Fibroblast of lung (primary cell): ENCODE results near the gene FRMD1. TPM values are rescaled to one million over a fixed set of nuclear protein-coding genes. Genes with fewer than 3 reads are reported as not detected.

ENCODE experiments used
- DNase-seq, 2 donors: peaks; one replicate each; pipeline versions ENCODE4 v3.0.0 to v3.0.0-alpha.2; 2010; ENCODE audit warnings: low read depth in 2 of 2
- H2AFZ ChIP-seq: 2 replicates; pipeline ENCODE4 v1.5.1; 2012; ENCODE audit warnings: low read length, control low read depth, inconsistent platforms
- H3K27ac ChIP-seq: 2 replicates; pipeline ENCODE4 v1.5.1; 2011; ENCODE audit warnings: low read length, control low read depth; ENCODE audit not compliant: insufficient read depth
- H3K27me3 ChIP-seq: 2 replicates; pipeline ENCODE4 v1.5.1; 2011; ENCODE audit warnings: mild to moderate bottlenecking, low read length; ENCODE audit not compliant: control insufficient read depth, insufficient read depth
- H3K36me3 ChIP-seq: 2 replicates; pipeline ENCODE4 v1.5.1; 2011; ENCODE audit warnings: low read length; ENCODE audit not compliant: control insufficient read depth, insufficient read depth
- H3K4me1 ChIP-seq: 2 replicates; pipeline ENCODE4 v1.5.1; 2011; ENCODE audit warnings: low read length; ENCODE audit not compliant: control insufficient read depth, insufficient read depth; ENCODE audit errors: extremely low read depth
- H3K4me2 ChIP-seq: 2 replicates; pipeline ENCODE4 v1.5.1; 2011; ENCODE audit warnings: low read length, control low read depth; ENCODE audit not compliant: insufficient read depth; ENCODE audit errors: extremely low read depth
- H3K4me3 ChIP-seq, 4 experiments: fragments of 200-600 bp in 1 of 4; sonication (generic) in 1 of 4; replicated peaks in 1 of 4; 2 replicates each; pipeline ENCODE4 v1.5.1; 2011 to 2016; ENCODE audit warnings: low read length in 4 of 4, low read depth in 3 of 4, mild to moderate bottlenecking in 3 of 4, control low read depth in 2 of 4, inconsistent platforms in 1 of 4, mixed read lengths in 1 of 4; ENCODE audit not compliant: insufficient read depth in 1 of 4; ENCODE audit errors: control extremely low read depth in 1 of 4
- H3K79me2 ChIP-seq: 2 replicates; pipeline ENCODE4 v1.5.1; 2012; ENCODE audit warnings: mild to moderate bottlenecking, low read length, inconsistent platforms; ENCODE audit not compliant: control insufficient read depth, insufficient read depth
- H3K9ac ChIP-seq: 2 replicates; pipeline ENCODE4 v1.5.1; 2011; ENCODE audit warnings: mild to moderate bottlenecking, low read length, control low read depth; ENCODE audit not compliant: insufficient read depth
- H3K9me3 ChIP-seq: 2 replicates; pipeline ENCODE4 v1.5.1; 2012; ENCODE audit warnings: low read depth, low read length; ENCODE audit not compliant: control insufficient read depth, insufficient read depth
- H4K20me1 ChIP-seq: 2 replicates; pipeline ENCODE4 v1.5.1; 2011; ENCODE audit warnings: low read length; ENCODE audit not compliant: control insufficient read depth, insufficient read depth; ENCODE audit errors: extremely low read depth
- CTCF ChIP-seq, 2 donors: IDR thresholded peaks in 1 of 2; conservative IDR thresholded peaks in 1 of 2; 1 replicate in 1 of 2; 2 replicates in 1 of 2; pipeline ENCODE4 v1.5.1; 2011 to 2012; ENCODE audit warnings: low read length in 2 of 2, control low read depth in 1 of 2, inconsistent platforms in 1 of 2, low read depth in 1 of 2, mild to moderate bottlenecking in 1 of 2
- EZH2 ChIP-seq: IDR thresholded peaks from 2 replicates; pipeline ENCODE4 v1.5.1; 2012; ENCODE audit warnings: low read length, control low read depth, mild to moderate bottlenecking; ENCODE audit errors: missing control alignments
- polyA plus RNA-seq, 2 donors: library from polyadenylated mRNA; depleted of rRNA in 1 of 2; stranded (reverse) in 1 of 2; unstranded in 1 of 2; fragments of >200 nt; gene quantifications; 2 replicates each; pipeline ENCODE4 v1.2.1, GENCODE V29; 2011 to 2012; ENCODE audit warnings: missing spikeins in 1 of 2
- total RNA-seq: library from RNA; depleted of rRNA; stranded (reverse); fragments of >200 nt; gene quantifications from 2 replicates; pipeline ENCODE4 v1.2.1, GENCODE V29; 2014

FRMD1 gene
- total and polyA plus RNA-seq, 2 donors (not counting 1 experiment from before 2014, with no cell fraction given) = not detected

GRCh38 chr6:168093634-168094033 lies 14.6 kb upstream of the FRMD1 start:
- Histone ChIP-seq H3K4me2 (no peak overlapping the region), H3K27ac (no peak overlapping the region), H3K9me3 (no peaks in the 10 kb centered on the region), H3K4me3 (no peak overlapping the region), H3K27me3 (no peaks in the 10 kb centered on the region), H3K4me1 (no peaks in the 10 kb centered on the region), H2AFZ (no peak overlapping the region), H3K79me2 (no peaks in the 10 kb centered on the region), H3K36me3 (no peaks in the 10 kb centered on the region), H3K9ac (no peak overlapping the region), H4K20me1 (no peaks in the 10 kb centered on the region)
- no peak for DNase-seq
- TF ChIP-seq CTCF (conservative IDR thresholded peaks at IDR 0.05 in 1 of 2, IDR thresholded peaks at IDR 0.05 in 1 of 2; ENCODE audit: low read depth in 1 of 2, low read length in 2 of 2) (no peak), EZH2 (no peak)

GRCh38 chr6:168093071-168093505 lies 14.1 kb upstream of the FRMD1 start:
- H3K4me3 ChIP-seq = no peak overlapping the region
- no peak overlapping the region for H3K27ac ChIP-seq
- H3K4me2 ChIP-seq = no peak overlapping the region
- H3K27me3 ChIP-seq = no peaks in the 10 kb centered on the region
- H4K20me1 ChIP-seq = no peaks in the 10 kb centered on the region
- H3K36me3 ChIP-seq = no peaks in the 10 kb centered on the region
- H3K9ac ChIP-seq = no peak overlapping the region
- no peaks in the 10 kb centered on the region for H3K79me2 ChIP-seq
- H3K4me1 ChIP-seq = no peaks in the 10 kb centered on the region
- TF ChIP-seq EZH2 = no peak
- TF ChIP-seq CTCF (conservative IDR thresholded peaks at IDR 0.05 in 1 of 2, IDR thresholded peaks at IDR 0.05 in 1 of 2; ENCODE audit: low read depth in 1 of 2, low read length in 2 of 2) = no peak
- no peaks in the 10 kb centered on the region for H3K9me3 ChIP-seq
- DNase-seq = no peak
- no peak overlapping the region for H2AFZ ChIP-seq

- H3K9me3 ChIP-seq = no peaks in the 10 kb centered on the region
- no peak overlapping the region for H3K4me2 ChIP-seq
- DNase-seq = no peak
- H2AFZ ChIP-seq = no peak overlapping the region
- no peaks in the 10 kb centered on the region for H3K79me2 ChIP-seq
- no peaks in the 10 kb centered on the region for H3K36me3 ChIP-seq
- no peaks in the 10 kb centered on the region for H3K27me3 ChIP-seq
- no peak for TF ChIP-seq EZH2
- TF ChIP-seq CTCF (conservative IDR thresholded peaks at IDR 0.05 in 1 of 2, IDR thresholded peaks at IDR 0.05 in 1 of 2; ENCODE audit: low read depth in 1 of 2, low read length in 2 of 2) = no peak
- H3K9ac ChIP-seq = no peak overlapping the region
- H4K20me1 ChIP-seq = no peaks in the 10 kb centered on the region
- H3K4me1 ChIP-seq = no peaks in the 10 kb centered on the region
- H3K27ac ChIP-seq = no peak overlapping the region
- H3K4me3 ChIP-seq = no peak overlapping the region
Measured at GRCh38 chr6:168092541-168092940, 13.5 kb upstream of the FRMD1 start.
